IPS-15b (cell line): ENCODE measurements around the gene HNRNPA2B1.
A peak's percentile ranks its signal among the peaks of the same experiment; 100 is the strongest.
"Not testable (repeated sequence)": the region's sequence is repeated elsewhere in the genome, so short reads cannot be mapped to it uniquely, and the experiment has no call there.

Experiments used
- H3K27me3 ChIP-seq: one replicate; pipeline ENCODE4 v1.6.1; 2013; ENCODE audit warnings: low read length; ENCODE audit not compliant: control insufficient read depth, insufficient read depth
- H3K36me3 ChIP-seq: one replicate; pipeline ENCODE4 v1.6.1; 2013; ENCODE audit warnings: low read length; ENCODE audit not compliant: control insufficient read depth, insufficient read depth
- H3K4me1 ChIP-seq: one replicate; pipeline ENCODE4 v1.6.1; 2013; ENCODE audit warnings: mild to moderate bottlenecking, low read length; ENCODE audit not compliant: control insufficient read depth, insufficient read depth
- H3K4me3 ChIP-seq: one replicate; pipeline ENCODE4 v1.5.1; 2013; ENCODE audit warnings: low read depth, low read length
- H3K9ac ChIP-seq: one replicate; pipeline ENCODE4 v1.6.1; 2013; ENCODE audit warnings: low read depth, mild to moderate bottlenecking, low read length
- H3K9me3 ChIP-seq: one replicate; pipeline ENCODE4 v1.6.1; 2013; ENCODE audit warnings: mild to moderate bottlenecking, low read length; ENCODE audit not compliant: control insufficient read depth, insufficient read depth

Gene HNRNPA2B1

GRCh38 chr7:26195182-26195581, 5.4 kb downstream of the HNRNPA2B1 start:
- Histone ChIP-seq H3K4me3 (no peak overlapping the region), H3K9ac (peak overlapping the region; percentile 13), H3K4me1 (no peaks in the 10 kb centered on the region), H3K36me3 (peaks cover 64% of the 10 kb centered on the region), H3K9me3 (no peaks in the 10 kb centered on the region), H3K27me3 (no peaks in the 10 kb centered on the region)

- H3K4me3 ChIP-seq, H3K27me3 ChIP-seq, H3K9me3 ChIP-seq, H3K4me1 ChIP-seq, H3K9ac ChIP-seq: not testable (repeated sequence)
- peaks cover 62% of the 10 kb centered on the region for H3K36me3 ChIP-seq
These were observed 5.8 kb downstream of the HNRNPA2B1 start for GRCh38 chr7:26194764-26195163.

DNA sequence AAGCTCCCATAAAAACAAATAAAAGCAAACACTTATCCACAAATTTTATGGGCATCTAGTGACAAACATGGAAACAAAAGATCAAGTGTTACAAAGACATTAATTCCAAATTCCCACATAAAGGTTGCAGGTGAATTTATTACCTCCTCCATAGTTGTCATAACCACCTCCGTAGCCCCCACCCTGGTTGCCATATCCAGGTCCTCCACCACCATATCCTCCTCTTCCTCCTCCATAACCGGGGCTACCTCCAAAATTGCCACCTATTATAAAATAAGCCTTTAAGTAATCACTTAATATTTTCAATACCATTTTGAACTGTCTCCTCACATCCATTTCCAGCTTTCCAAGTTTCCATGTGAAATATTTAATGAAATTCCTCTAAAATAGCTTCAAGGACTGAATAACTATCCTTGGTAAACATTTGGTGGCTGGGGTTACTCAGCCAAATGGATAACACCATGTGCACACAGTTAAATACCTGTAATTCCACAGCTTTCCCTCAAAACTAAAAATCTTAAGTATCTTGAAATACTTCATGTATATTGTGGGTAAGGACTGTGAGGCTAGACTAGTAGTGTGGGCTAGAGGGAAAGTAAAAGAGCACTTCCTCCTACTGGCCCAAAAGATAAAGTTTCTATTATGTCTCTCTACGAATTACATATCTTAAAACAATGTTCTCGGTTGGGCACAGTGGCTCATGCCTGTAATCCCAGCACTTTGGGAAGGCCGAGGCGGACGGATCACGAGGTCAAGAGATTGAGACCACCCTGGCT, 6.9 kb downstream of the HNRNPA2B1 start:
- no peak overlapping the region for H3K4me3 ChIP-seq
- no peaks in the 10 kb centered on the region for H3K9me3 ChIP-seq
- no peaks in the 10 kb centered on the region for H3K4me1 ChIP-seq
- no peaks in the 10 kb centered on the region for H3K27me3 ChIP-seq
- H3K9ac ChIP-seq: no peak overlapping the region
- peaks cover 61% of the 10 kb centered on the region for H3K36me3 ChIP-seq

DNA sequence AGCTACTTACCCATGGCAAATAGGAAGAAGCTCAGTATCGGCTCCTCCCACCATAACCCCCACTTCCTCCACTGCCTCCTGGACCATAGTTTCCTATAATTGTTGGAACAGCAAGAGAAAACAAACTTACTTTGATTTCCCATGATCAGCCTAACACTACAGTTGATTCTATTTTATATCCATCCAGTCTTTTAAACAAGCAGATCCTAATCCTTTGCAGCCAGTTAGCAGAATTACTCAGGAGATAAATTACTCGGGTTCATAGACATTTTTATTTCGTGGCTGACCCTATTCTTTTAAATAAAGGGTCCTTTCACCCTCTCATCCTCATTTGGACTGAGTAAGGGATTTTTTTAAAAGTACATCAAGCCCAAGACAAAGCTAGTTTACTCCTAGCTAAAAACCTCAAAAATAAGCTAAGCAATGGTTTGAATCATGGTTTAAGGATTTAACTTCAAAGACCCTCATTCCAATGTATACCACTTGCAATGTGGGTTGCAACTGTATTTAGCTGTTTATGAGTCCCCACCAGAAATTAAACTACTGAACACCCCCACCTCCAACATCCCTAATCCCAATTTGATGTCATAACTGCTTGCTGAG, 8.0 kb downstream of the HNRNPA2B1 start:
- Histone ChIP-seq H3K9me3 (no peaks in the 10 kb centered on the region), H3K4me1 (no peaks in the 10 kb centered on the region), H3K4me3 (no peak overlapping the region), H3K27me3 (no peaks in the 10 kb centered on the region), H3K9ac (no peak overlapping the region), H3K36me3 (peaks cover 61% of the 10 kb centered on the region)

GRCh38 chr7:26191974-26192479, 8.5 kb downstream of the HNRNPA2B1 start:
- no peaks in the 10 kb centered on the region for H3K9me3 ChIP-seq
- no peak overlapping the region for H3K9ac ChIP-seq
- H3K4me1 ChIP-seq: no peaks in the 10 kb centered on the region
- no peak overlapping the region for H3K4me3 ChIP-seq
- no peaks in the 10 kb centered on the region for H3K27me3 ChIP-seq
- H3K36me3 ChIP-seq: peaks cover 57% of the 10 kb centered on the region

DNA sequence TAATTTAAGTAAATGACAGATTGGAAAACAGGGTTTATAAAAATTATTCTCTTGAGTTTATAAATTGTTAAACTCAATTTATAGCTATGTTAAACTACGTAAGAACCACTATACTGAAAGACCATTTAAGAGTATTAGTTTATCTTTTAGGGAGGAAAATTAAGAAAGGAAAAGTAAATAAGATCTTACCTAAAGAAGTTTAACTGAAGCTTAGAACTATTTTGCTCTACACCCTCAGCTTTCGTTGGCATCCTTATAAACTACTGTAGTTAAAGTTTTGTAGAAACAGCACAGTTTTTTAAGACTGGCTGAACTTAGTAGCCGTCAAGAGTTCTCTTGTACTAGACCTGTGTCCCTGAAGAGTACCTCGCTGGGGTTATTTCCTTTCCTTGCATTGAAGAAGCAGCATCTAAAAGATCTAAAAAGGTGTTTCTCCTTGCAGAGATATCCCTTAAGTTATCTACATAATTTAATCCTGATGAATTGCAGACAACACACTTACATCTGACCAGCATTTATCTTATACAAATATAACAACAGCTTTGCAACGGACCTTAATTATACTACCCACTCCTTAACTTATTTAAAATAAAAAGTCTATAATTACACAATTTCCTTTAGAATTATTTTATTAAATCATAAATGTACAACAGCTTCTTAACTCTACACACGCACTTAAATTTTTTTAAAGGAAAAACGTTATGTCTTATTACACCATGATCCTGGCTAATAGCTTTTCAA, 9.1 kb downstream of the HNRNPA2B1 start:
- Histone ChIP-seq H3K9ac (no peak overlapping the region), H3K4me3 (no peak overlapping the region), H3K27me3 (no peaks in the 10 kb centered on the region), H3K9me3 (no peaks in the 10 kb centered on the region), H3K36me3 (peaks cover 52% of the 10 kb centered on the region), H3K4me1 (no peaks in the 10 kb centered on the region)

GRCh38 chr7:26190417-26190869, 10.1 kb downstream of the HNRNPA2B1 start:
- H3K36me3 ChIP-seq: peaks cover 48% of the 10 kb centered on the region
- no peaks in the 10 kb centered on the region for H3K27me3 ChIP-seq
- H3K4me1 ChIP-seq: no peaks in the 10 kb centered on the region
- H3K9ac ChIP-seq: no peak overlapping the region
- H3K4me3 ChIP-seq: no peak overlapping the region
- no peaks in the 10 kb centered on the region for H3K9me3 ChIP-seq

DNA sequence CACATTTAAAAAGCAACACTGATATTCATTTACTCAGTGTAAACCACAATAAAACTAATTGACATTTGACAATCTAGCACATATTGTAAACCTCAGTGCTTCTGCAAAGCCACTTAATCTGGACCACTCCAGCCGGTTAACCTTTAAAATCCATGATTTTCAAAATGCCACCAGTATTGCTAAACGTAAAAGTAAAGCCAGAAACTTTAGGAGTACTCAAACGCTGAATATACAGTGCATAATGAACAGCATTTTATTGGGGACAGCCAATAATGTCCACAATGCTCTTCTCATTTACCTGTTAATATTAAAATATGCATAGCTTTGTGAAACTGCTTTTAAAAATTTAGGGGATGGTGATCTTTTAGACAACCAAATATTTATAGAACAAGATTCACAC, 10.8 kb downstream of the HNRNPA2B1 start:
- Histone ChIP-seq H3K4me3 (no peak overlapping the region), H3K27me3 (no peaks in the 10 kb centered on the region), H3K9ac (no peak overlapping the region), H3K4me1 (no peaks in the 10 kb centered on the region), H3K36me3 (peaks cover 42% of the 10 kb centered on the region), H3K9me3 (no peaks in the 10 kb centered on the region)

DNA sequence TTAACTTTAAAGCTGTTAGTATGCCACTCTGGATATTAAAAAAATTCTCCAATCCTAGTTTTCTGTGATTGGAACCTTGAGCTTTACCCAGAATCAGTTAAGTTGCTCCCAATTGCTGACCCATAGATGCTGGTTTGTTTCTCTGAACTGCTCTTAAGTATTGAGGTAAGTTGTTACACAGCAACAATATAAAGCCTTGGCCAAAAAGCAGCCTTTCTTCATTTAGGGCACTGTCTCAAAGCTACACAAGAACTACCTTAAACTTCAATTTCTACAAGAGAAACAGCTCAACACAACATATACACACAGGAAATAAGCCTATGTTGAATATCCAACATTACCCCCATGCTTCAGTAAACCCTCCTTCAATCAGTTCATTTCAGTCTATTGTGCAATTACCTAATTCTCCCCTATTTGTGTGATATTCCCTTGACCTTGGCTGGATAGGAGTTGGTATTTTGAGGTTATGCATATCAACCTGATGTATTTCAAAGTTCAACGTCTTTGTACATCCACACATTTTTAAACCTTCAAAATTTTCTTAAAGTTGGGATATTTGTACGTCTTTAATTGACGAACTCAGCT, 11.5 kb downstream of the HNRNPA2B1 start:
- H3K4me1 ChIP-seq: no peaks in the 10 kb centered on the region
- H3K36me3 ChIP-seq: peaks cover 36% of the 10 kb centered on the region
- H3K9me3 ChIP-seq: no peaks in the 10 kb centered on the region
- H3K9ac ChIP-seq: no peak overlapping the region
- no peaks in the 10 kb centered on the region for H3K27me3 ChIP-seq
- H3K4me3 ChIP-seq: no peak overlapping the region

- peaks cover 30% of the 10 kb centered on the region for H3K36me3 ChIP-seq
- no peaks in the 10 kb centered on the region for H3K4me1 ChIP-seq
- H3K27me3 ChIP-seq: no peaks in the 10 kb centered on the region
- H3K4me3 ChIP-seq: no peak overlapping the region
- H3K9ac ChIP-seq: no peak overlapping the region
- H3K9me3 ChIP-seq: no peaks in the 10 kb centered on the region
These were observed 12.2 kb downstream of the HNRNPA2B1 start for GRCh38 chr7:26188206-26188956.
